ENCODE data around the gene UBAP1L.
"Not testable (repeated sequence)": the region's sequence is repeated elsewhere in the genome, so short reads cannot be mapped to it uniquely, and the experiment has no call there.

The UBAP1L gene

GRCh38 chr15:65084500-65085206 is 30.3 kb downstream of the UBAP1L start:
- DNase-seq (ENCODE audit: low read depth in 2 of 2): no peak

GRCh38 chr15:65083262-65083701 is 31.7 kb downstream of the UBAP1L start:
- DNase-seq (ENCODE audit: low read depth in 2 of 2): no peak

- no peak for DNase-seq (ENCODE audit: low read depth in 2 of 2)
Measured at GRCh38 chr15:65082303-65082953, 32.6 kb downstream of the UBAP1L start.

GRCh38 chr15:65081758-65082157 is 33.2 kb downstream of the UBAP1L start:
- DNase-seq (ENCODE audit: low read depth in 2 of 2): peak in 1 of 2 donors; percentile 13

- no peak for DNase-seq (ENCODE audit: low read depth in 2 of 2)
Measured at GRCh38 chr15:65081270-65081669, 33.7 kb downstream of the UBAP1L start.

GRCh38 chr15:65079580-65079979 is 35.4 kb downstream of the UBAP1L start:
- DNase-seq (ENCODE audit: low read depth in 2 of 2): no peak

- DNase-seq (ENCODE audit: low read depth in 2 of 2): peak in 1 of 2 donors; percentile 10
Measured at GRCh38 chr15:65077981-65078352, 37.0 kb downstream of the UBAP1L start.

- DNase-seq (ENCODE audit: low read depth in 2 of 2): no peak
Measured at GRCh38 chr15:65077291-65077980, 37.6 kb downstream of the UBAP1L start.

GRCh38 chr15:65076486-65077290 is 38.3 kb downstream of the UBAP1L start, which contains the start of gene KBTBD13:
KBTBD13 (plus strand) TSS chr15:65076746; CDS start chr15:65076816, 70 bp downstream.
- DNase-seq (ENCODE audit: low read depth in 2 of 2): no peak

- not testable (repeated sequence) for DNase-seq (ENCODE audit: low read depth in 2 of 2)
Measured at GRCh38 chr15:65075607-65076395, 39.2 kb downstream of the UBAP1L start.

- not testable (repeated sequence) for DNase-seq (ENCODE audit: low read depth in 2 of 2)
Measured at GRCh38 chr15:65074946-65075345, 40.1 kb downstream of the UBAP1L start.

GRCh38 chr15:65072617-65073016 is 42.4 kb downstream of the UBAP1L start:
- DNase-seq (ENCODE audit: low read depth in 2 of 2): no peak

- DNase-seq (ENCODE audit: low read depth in 2 of 2): no peak
Measured at GRCh38 chr15:65072027-65072426, 43.0 kb downstream of the UBAP1L start.

GRCh38 chr15:65071381-65071811 is 43.6 kb downstream of the UBAP1L start:
- DNase-seq (ENCODE audit: low read depth in 2 of 2): no peak

- DNase-seq (ENCODE audit: low read depth in 2 of 2): no peak
Measured at GRCh38 chr15:65069779-65070546, 45.0 kb downstream of the UBAP1L start.

GRCh38 chr15:65069179-65069578 is 45.8 kb downstream of the UBAP1L start:
- DNase-seq (ENCODE audit: low read depth in 2 of 2): no peak

- no peak for DNase-seq (ENCODE audit: low read depth in 2 of 2)
Measured at GRCh38 chr15:65068403-65068788, 46.6 kb downstream of the UBAP1L start.

- DNase-seq (ENCODE audit: low read depth in 2 of 2): no peak
Measured at GRCh38 chr15:65067645-65068402, 47.2 kb downstream of the UBAP1L start, which contains the start of gene RASL12. RASL12 (minus strand) TSS chr15:65067991; CDS start chr15:65067835, 156 bp downstream.

GRCh38 chr15:65067317-65067644 is 47.7 kb downstream of the UBAP1L start:
- no peak for DNase-seq (ENCODE audit: low read depth in 2 of 2)

Measured in activated CD8-positive, alpha-beta memory T cell treated with anti-CD3 and anti-CD28 coated beads for 4 hours (primary cell).